ENCODE results near the gene CPN1. TPM values are rescaled to one million over a fixed set of nuclear protein-coding genes. Genes with fewer than 3 reads are reported as not detected.

CPN1 gene
- total RNA-seq, 1 donor from 2014 or later = not detected

GRCh38 chr10:100053686-100054460, 27.8 kb downstream of the CPN1 start:
- no peak for TF ChIP-seq CTCF (IDR thresholded peaks at IDR 0.05; ENCODE audit: partially characterized antibody, unreplicated experiment)
- Mint-ChIP-seq H3K27ac (ENCODE audit: unreplicated experiment) (no peak overlapping the region), H3K9me3 (ENCODE audit: unreplicated experiment) (no peaks in the 10 kb centered on the region), H3K4me3 (ENCODE audit: unreplicated experiment) (no peak overlapping the region), H3K36me3 (ENCODE audit: unreplicated experiment) (no peaks in the 10 kb centered on the region), H3K27me3 (ENCODE audit: unreplicated experiment) (no peaks in the 10 kb centered on the region), H3K4me1 (ENCODE audit: low read depth, unreplicated experiment) (no peaks in the 10 kb centered on the region)
- DNase-seq = no peak

- Mint-ChIP-seq H3K27ac (ENCODE audit: unreplicated experiment) (no peak overlapping the region), H3K27me3 (ENCODE audit: unreplicated experiment) (no peaks in the 10 kb centered on the region), H3K4me1 (ENCODE audit: low read depth, unreplicated experiment) (peaks cover 12% of the 10 kb centered on the region), H3K36me3 (ENCODE audit: unreplicated experiment) (no peaks in the 10 kb centered on the region), H3K9me3 (ENCODE audit: unreplicated experiment) (no peaks in the 10 kb centered on the region), H3K4me3 (ENCODE audit: unreplicated experiment) (no peak overlapping the region)
- peak; percentile 94 for DNase-seq
- TF ChIP-seq CTCF (IDR thresholded peaks at IDR 0.05; ENCODE audit: partially characterized antibody, unreplicated experiment) = peak; percentile 97
Observed at GRCh38 chr10:100046021-100046486, 35.6 kb downstream of the CPN1 start.

- Mint-ChIP-seq H3K27me3 (ENCODE audit: unreplicated experiment) (no peaks in the 10 kb centered on the region), H3K4me3 (ENCODE audit: unreplicated experiment) (no peak overlapping the region), H3K36me3 (ENCODE audit: unreplicated experiment) (no peaks in the 10 kb centered on the region), H3K4me1 (ENCODE audit: low read depth, unreplicated experiment) (peaks cover 12% of the 10 kb centered on the region), H3K9me3 (ENCODE audit: unreplicated experiment) (no peaks in the 10 kb centered on the region), H3K27ac (ENCODE audit: unreplicated experiment) (no peak overlapping the region)
- DNase-seq = no peak
- no peak for TF ChIP-seq CTCF (IDR thresholded peaks at IDR 0.05; ENCODE audit: partially characterized antibody, unreplicated experiment)
Observed at GRCh38 chr10:100045592-100045991, 36.1 kb downstream of the CPN1 start.

- no peak overlapping the region for H3K4me3 Mint-ChIP-seq (ENCODE audit: unreplicated experiment)
- H3K36me3 Mint-ChIP-seq (ENCODE audit: unreplicated experiment) = no peaks in the 10 kb centered on the region
- H3K9me3 Mint-ChIP-seq (ENCODE audit: unreplicated experiment) = no peaks in the 10 kb centered on the region
- peak overlapping the region; percentile 41 for H3K27ac Mint-ChIP-seq (ENCODE audit: unreplicated experiment)
- DNase-seq = no peak
- peaks cover 12% of the 10 kb centered on the region for H3K4me1 Mint-ChIP-seq (ENCODE audit: low read depth, unreplicated experiment)
- no peak for TF ChIP-seq CTCF (IDR thresholded peaks at IDR 0.05; ENCODE audit: partially characterized antibody, unreplicated experiment)
- H3K27me3 Mint-ChIP-seq (ENCODE audit: unreplicated experiment) = peaks cover 4% of the 10 kb centered on the region
Observed at GRCh38 chr10:100043796-100044195, 37.9 kb downstream of the CPN1 start.

- peaks cover 4% of the 10 kb centered on the region for H3K27me3 Mint-ChIP-seq (ENCODE audit: unreplicated experiment)
- no peaks in the 10 kb centered on the region for H3K36me3 Mint-ChIP-seq (ENCODE audit: unreplicated experiment)
- no peaks in the 10 kb centered on the region for H3K9me3 Mint-ChIP-seq (ENCODE audit: unreplicated experiment)
- peaks cover 12% of the 10 kb centered on the region for H3K4me1 Mint-ChIP-seq (ENCODE audit: low read depth, unreplicated experiment)
- no peak for DNase-seq
- H3K27ac Mint-ChIP-seq (ENCODE audit: unreplicated experiment) = no peak overlapping the region
- no peak overlapping the region for H3K4me3 Mint-ChIP-seq (ENCODE audit: unreplicated experiment)
- no peak for TF ChIP-seq CTCF (IDR thresholded peaks at IDR 0.05; ENCODE audit: partially characterized antibody, unreplicated experiment)
Observed at GRCh38 chr10:100043344-100043743, 38.3 kb downstream of the CPN1 start.
